SJCRH30 (cell line): ENCODE results near the gene LBP. TPM values are rescaled to one million over a fixed set of nuclear protein-coding genes. Genes with fewer than 3 reads are reported as not detected.
"Not testable (repeated sequence)": the region's sequence is repeated elsewhere in the genome, so short reads cannot be mapped to it uniquely, and the experiment has no call there.

Experiments
- DNase-seq, 2 experiments: peaks; one replicate each; pipeline ENCODE4 v3.0.0-alpha.2; 2015 to 2020
- H3K27ac ChIP-seq: fragments of 250-450 bp; sonication (Bioruptor Pico); 2 replicates; pipeline ENCODE4 v1.5.1; 2020; ENCODE audit warnings: mild to moderate bottlenecking, moderate library complexity
- H3K27me3 ChIP-seq: fragments of 250-450 bp; sonication (Bioruptor Pico); 2 replicates; pipeline ENCODE4 v1.5.1; 2020; ENCODE audit warnings: mild to moderate bottlenecking, moderate library complexity
- H3K36me3 ChIP-seq: fragments of 250-450 bp; sonication (Bioruptor Pico); 2 replicates; pipeline ENCODE4 v1.5.1; 2020; ENCODE audit warnings: mild to moderate bottlenecking, moderate library complexity
- H3K4me1 ChIP-seq: fragments of 250-450 bp; sonication (Bioruptor Pico); 2 replicates; pipeline ENCODE4 v1.5.1; 2020; ENCODE audit warnings: mild to moderate bottlenecking, moderate library complexity
- H3K4me3 ChIP-seq: fragments of 250-450 bp; sonication (Bioruptor Pico); 2 replicates; pipeline ENCODE4 v1.5.1; 2020; ENCODE audit warnings: mild to moderate bottlenecking, moderate library complexity
- H3K9me3 ChIP-seq: fragments of 250-450 bp; sonication (Bioruptor Pico); replicated peaks from 2 replicates; pipeline ENCODE4 v1.5.1; 2020; ENCODE audit warnings: mild to moderate bottlenecking, moderate library complexity
- total RNA-seq: library from RNA; depleted of rRNA; stranded (reverse); fragments of >200 nt; shearing (Covaris generic); gene quantifications from 2 replicates; pipeline ENCODE4 v1.2.3, GENCODE V29; 2014

Gene LBP
- total RNA-seq, 1 experiment from 2014 or later = not detected

DNA sequence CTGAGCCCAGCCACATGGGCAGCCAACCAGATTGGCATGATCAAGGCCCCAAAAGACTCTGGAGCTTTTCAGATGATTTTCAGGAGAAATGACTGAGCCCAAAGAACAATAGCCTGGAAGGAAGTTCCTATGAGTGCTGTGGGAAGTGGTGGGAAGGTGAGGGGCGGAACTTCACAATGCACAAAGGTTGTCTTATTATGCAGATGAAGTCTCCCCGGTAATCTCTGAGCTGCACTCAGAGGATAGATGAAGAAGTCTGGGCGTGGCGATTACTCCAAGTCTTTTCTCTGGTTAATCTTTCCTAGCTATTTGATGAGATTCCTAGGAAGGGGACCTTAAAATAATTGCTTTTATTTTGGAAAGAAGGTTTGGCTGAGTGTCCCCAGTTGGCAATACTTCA is 36.9 kb downstream of the LBP start:
- DNase-seq = no peak
- H3K27ac ChIP-seq = no peak overlapping the region
- H3K27me3 ChIP-seq = peaks cover 5% of the 10 kb centered on the region; the same call in 1 of the 2 replicates
- no peak overlapping the region for H3K4me3 ChIP-seq
- no peaks in the 10 kb centered on the region for H3K9me3 ChIP-seq
- no peaks in the 10 kb centered on the region for H3K4me1 ChIP-seq
- H3K36me3 ChIP-seq = no peaks in the 10 kb centered on the region

- H3K9me3 ChIP-seq = 0 out of 2 replicates have a peak, but pooled peaks cover 4% of the 10 kb centered on the region
- H3K4me1 ChIP-seq = no peaks in the 10 kb centered on the region
- H3K36me3 ChIP-seq = no peaks in the 10 kb centered on the region
- no peak for DNase-seq
- no peak overlapping the region for H3K27ac ChIP-seq
- H3K4me3 ChIP-seq = no peak overlapping the region
- H3K27me3 ChIP-seq = peaks cover 5% of the 10 kb centered on the region; the same call in 1 of the 2 replicates
Observed at GRCh38 chr20:38386004-38386403, 39.7 kb downstream of the LBP start.

GRCh38 chr20:38386851-38387250 is 40.6 kb downstream of the LBP start:
- no peaks in the 10 kb centered on the region for H3K4me1 ChIP-seq
- no peak for DNase-seq
- H3K4me3 ChIP-seq = no peak overlapping the region
- H3K27ac ChIP-seq = no peak overlapping the region
- peaks cover 5% of the 10 kb centered on the region; the same call in 1 of the 2 replicates for H3K27me3 ChIP-seq
- 0 out of 2 replicates have a peak, but pooled peaks cover 5% of the 10 kb centered on the region for H3K9me3 ChIP-seq
- no peaks in the 10 kb centered on the region for H3K36me3 ChIP-seq

DNA sequence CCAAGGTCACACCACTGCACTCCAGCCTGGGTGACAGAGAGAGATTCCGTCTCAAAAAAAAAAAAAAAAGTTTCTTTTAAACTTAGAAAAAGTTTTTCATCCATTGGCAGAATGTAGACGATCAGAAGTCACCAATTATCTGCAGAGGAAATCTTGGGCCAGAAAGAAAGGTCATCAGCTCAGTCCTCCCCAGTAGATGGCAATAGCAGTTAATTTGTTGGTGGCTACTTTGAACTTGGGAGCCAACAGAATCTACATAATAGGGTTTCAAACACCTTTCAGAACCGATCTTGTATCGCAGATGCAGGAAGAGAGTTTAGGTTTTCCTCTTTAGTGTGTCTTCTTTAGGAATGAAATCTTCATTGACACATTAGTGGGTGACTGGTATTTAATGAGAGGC is 41.7 kb downstream of the LBP start:
- Histone ChIP-seq H3K27me3 (peaks cover 5% of the 10 kb centered on the region; the same call in 1 of the 2 replicates), H3K36me3 (no peaks in the 10 kb centered on the region), H3K4me1 (no peaks in the 10 kb centered on the region), H3K27ac (no peak overlapping the region), H3K4me3 (no peak overlapping the region), H3K9me3 (0 out of 2 replicates have a peak, but pooled peaks cover 5% of the 10 kb centered on the region)
- no peak for DNase-seq

DNA sequence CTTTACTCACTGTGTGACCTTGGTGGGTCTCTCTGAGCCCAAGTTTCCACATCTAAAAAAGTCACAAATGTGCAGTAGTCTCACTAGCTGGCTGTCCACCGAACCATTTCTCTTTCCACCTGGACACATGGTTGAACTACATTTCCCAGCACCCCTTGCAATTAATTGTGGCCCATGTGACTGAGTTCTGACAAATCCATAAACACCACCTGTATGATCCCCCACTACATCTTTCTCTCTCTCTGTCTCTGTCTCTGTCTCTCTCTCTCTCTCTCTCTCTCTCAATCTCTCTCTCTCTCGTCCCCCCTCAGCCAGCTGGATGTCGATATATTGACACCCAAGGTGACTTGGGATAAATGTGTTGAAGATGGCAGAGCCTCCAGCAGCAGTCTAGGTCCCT is 46.1 kb downstream of the LBP start:
- H3K9me3 ChIP-seq = 0 out of 2 replicates have a peak, but pooled peaks cover 5% of the 10 kb centered on the region
- no peaks in the 10 kb centered on the region for H3K27me3 ChIP-seq
- H3K4me3 ChIP-seq = no peak overlapping the region
- H3K4me1 ChIP-seq = peaks cover 12% of the 10 kb centered on the region; the same call in 1 of the 2 replicates
- H3K36me3 ChIP-seq = no peaks in the 10 kb centered on the region
- no peak for DNase-seq
- no peak overlapping the region for H3K27ac ChIP-seq

DNA sequence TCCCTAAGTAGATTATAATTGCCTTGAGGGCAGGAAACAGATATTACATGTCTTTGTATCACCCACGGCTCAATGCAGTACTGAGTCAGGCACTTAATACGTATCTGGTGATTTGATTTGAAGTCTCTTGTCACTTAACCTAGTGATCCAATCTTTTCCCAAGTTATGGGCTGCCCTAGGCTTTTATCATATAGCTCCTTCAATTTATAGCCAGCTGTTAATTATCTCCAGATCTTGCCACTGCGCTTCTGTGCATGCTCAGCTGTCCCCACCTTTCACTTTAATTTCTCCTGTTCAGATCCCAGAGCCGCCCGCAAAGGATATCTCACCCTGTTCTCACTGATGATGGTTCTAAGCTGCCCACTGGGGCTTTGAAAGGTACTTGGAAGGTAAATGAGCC is 47.0 kb downstream of the LBP start:
- Histone ChIP-seq H3K27ac (no peak overlapping the region), H3K27me3 (no peaks in the 10 kb centered on the region), H3K9me3 (0 out of 2 replicates have a peak, but pooled peaks cover 5% of the 10 kb centered on the region), H3K4me3 (no peak overlapping the region), H3K36me3 (no peaks in the 10 kb centered on the region), H3K4me1 (peaks cover 12% of the 10 kb centered on the region; the same call in 1 of the 2 replicates)
- peak; percentile 23 to 42 for DNase-seq

DNA sequence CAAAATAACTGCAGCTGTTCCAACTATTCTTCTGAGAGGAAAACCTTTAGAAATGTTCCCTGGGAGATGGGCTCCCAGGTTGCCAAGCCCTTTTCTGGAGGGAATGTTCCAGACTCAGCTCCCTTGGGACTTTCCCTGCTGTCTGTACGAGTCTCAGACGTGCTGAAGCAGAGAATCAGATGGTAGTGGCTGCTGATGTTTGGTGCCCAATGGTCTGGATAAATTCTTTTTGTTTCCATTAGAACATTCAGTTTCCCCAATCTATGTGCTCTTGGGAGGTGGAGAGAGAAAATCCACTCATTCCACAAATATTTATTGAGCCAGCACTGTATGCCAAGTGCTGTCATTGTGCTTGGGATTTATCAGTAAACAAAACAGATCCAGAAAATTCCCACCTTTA is 48.9 kb downstream of the LBP start:
- Histone ChIP-seq H3K4me1 (peaks cover 12% of the 10 kb centered on the region; the same call in 1 of the 2 replicates), H3K36me3 (no peaks in the 10 kb centered on the region), H3K27me3 (no peaks in the 10 kb centered on the region), H3K9me3 (0 out of 2 replicates have a peak, but pooled peaks cover 5% of the 10 kb centered on the region), H3K4me3 (no peak overlapping the region), H3K27ac (no peak overlapping the region)
- DNase-seq = peak in 1 of 2 experiments; percentile 34

- H3K9me3 ChIP-seq, H3K36me3 ChIP-seq, H3K27me3 ChIP-seq, DNase-seq, H3K4me3 ChIP-seq, H3K27ac ChIP-seq: not testable (repeated sequence)
- H3K4me1 ChIP-seq = peaks cover 12% of the 10 kb centered on the region; the same call in 1 of the 2 replicates
Observed at GRCh38 chr20:38395751-38396395, 49.6 kb downstream of the LBP start.

GRCh38 chr20:38402089-38402488 is 55.8 kb downstream of the LBP start:
- H3K9me3 ChIP-seq = peaks cover 4% of the 10 kb centered on the region; the same call in 1 of the 2 replicates
- no peak overlapping the region for H3K4me3 ChIP-seq
- no peak for DNase-seq
- no peak overlapping the region for H3K27ac ChIP-seq
- no peaks in the 10 kb centered on the region for H3K27me3 ChIP-seq
- H3K4me1 ChIP-seq = no peaks in the 10 kb centered on the region
- no peaks in the 10 kb centered on the region for H3K36me3 ChIP-seq

GRCh38 chr20:38402816-38403215 is 56.5 kb downstream of the LBP start:
- no peak for DNase-seq
- no peaks in the 10 kb centered on the region for H3K27me3 ChIP-seq
- no peak overlapping the region for H3K27ac ChIP-seq
- H3K4me1 ChIP-seq = no peaks in the 10 kb centered on the region
- H3K36me3 ChIP-seq = no peaks in the 10 kb centered on the region
- peaks cover 4% of the 10 kb centered on the region; the same call in 1 of the 2 replicates for H3K9me3 ChIP-seq
- no peak overlapping the region for H3K4me3 ChIP-seq

- no peak for DNase-seq
- Histone ChIP-seq H3K27ac (no peak overlapping the region), H3K4me3 (no peak overlapping the region), H3K9me3 (peaks cover 4% of the 10 kb centered on the region; the same call in 1 of the 2 replicates), H3K27me3 (no peaks in the 10 kb centered on the region), H3K4me1 (no peaks in the 10 kb centered on the region), H3K36me3 (no peaks in the 10 kb centered on the region)
Observed at GRCh38 chr20:38404016-38404415, 57.7 kb downstream of the LBP start.

DNA sequence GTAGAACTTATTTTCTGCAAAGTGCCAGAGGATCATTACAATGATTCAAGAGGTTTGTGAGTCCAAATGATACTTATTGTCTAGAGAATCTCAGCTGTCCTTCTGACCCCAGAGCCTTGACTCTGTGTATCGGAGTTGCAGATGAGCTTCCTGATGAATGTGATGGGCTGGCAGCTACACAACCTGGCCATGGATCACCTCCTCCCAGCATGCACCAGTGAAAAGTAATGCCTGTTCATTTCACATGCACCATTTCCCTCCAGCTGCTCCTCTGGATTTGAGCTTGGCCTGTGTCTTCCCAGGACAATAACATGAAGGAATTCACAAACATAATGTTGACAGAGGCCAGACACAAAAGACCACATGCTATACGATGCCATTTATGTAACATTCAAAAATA is 58.9 kb downstream of the LBP start:
- Histone ChIP-seq H3K27me3 (no peaks in the 10 kb centered on the region), H3K4me3 (no peak overlapping the region), H3K27ac (no peak overlapping the region), H3K36me3 (peaks cover 6% of the 10 kb centered on the region; the same call in 1 of the 2 replicates), H3K4me1 (no peaks in the 10 kb centered on the region), H3K9me3 (peaks cover 4% of the 10 kb centered on the region; the same call in 1 of the 2 replicates)
- peak in 1 of 2 experiments; percentile 47 for DNase-seq

GRCh38 chr20:38406476-38406875 is 60.2 kb downstream of the LBP start:
- DNase-seq = no peak
- no peaks in the 10 kb centered on the region for H3K4me1 ChIP-seq

GRCh38 chr20:38407321-38407720 is 61.0 kb downstream of the LBP start:
- Histone ChIP-seq H3K4me3 (no peak overlapping the region), H3K9me3 (peaks cover 4% of the 10 kb centered on the region; the same call in 1 of the 2 replicates), H3K27me3 (no peaks in the 10 kb centered on the region), H3K27ac (no peak overlapping the region), H3K36me3 (peaks cover 16% of the 10 kb centered on the region; the same call in 1 of the 2 replicates), H3K4me1 (no peaks in the 10 kb centered on the region)
- DNase-seq = no peak

More at GRCh38 chr20:38406476-38406875, 60.2 kb downstream of the LBP start:
- H3K4me3 ChIP-seq = no peak overlapping the region
- peaks cover 11% of the 10 kb centered on the region; the same call in 1 of the 2 replicates for H3K36me3 ChIP-seq
- peaks cover 4% of the 10 kb centered on the region; the same call in 1 of the 2 replicates for H3K9me3 ChIP-seq
- no peaks in the 10 kb centered on the region for H3K27me3 ChIP-seq
- no peak overlapping the region for H3K27ac ChIP-seq

- not testable (repeated sequence) for H3K4me3 ChIP-seq, DNase-seq, H3K4me1 ChIP-seq, H3K9me3 ChIP-seq, H3K27ac ChIP-seq, H3K27me3 ChIP-seq
- H3K36me3 ChIP-seq = peaks cover 18% of the 10 kb centered on the region; the same call in 1 of the 2 replicates
Observed at GRCh38 chr20:38407822-38408221, 61.5 kb downstream of the LBP start.
